Endothelial cell (in vitro differentiated cells): ENCODE results near the gene PLEKHM1. TPM values are rescaled to one million over a fixed set of nuclear protein-coding genes. Genes with fewer than 3 reads are reported as not detected.
A peak's percentile ranks its signal among the peaks of the same experiment; 100 is the strongest.

ENCODE experiments used
- DNase-seq: peaks from one replicate; pipeline ENCODE4 v3.0.0; 2021; ENCODE audit warnings: low spot score
- H3K27ac Mint-ChIP-seq: one replicate; pipeline ENCODE4 v1.8.0; 2021; ENCODE audit warnings: mixed read lengths, inconsistent platforms; ENCODE audit not compliant: unreplicated experiment
- H3K27me3 Mint-ChIP-seq: one replicate; pipeline ENCODE4 v1.8.0; 2021; ENCODE audit warnings: mild to moderate bottlenecking, moderate library complexity, mixed read lengths, inconsistent platforms; ENCODE audit not compliant: unreplicated experiment
- H3K36me3 Mint-ChIP-seq: one replicate; pipeline ENCODE4 v1.8.0; 2021; ENCODE audit warnings: mild to moderate bottlenecking, low read depth, mixed read lengths, inconsistent platforms; ENCODE audit not compliant: unreplicated experiment
- H3K4me1 Mint-ChIP-seq: one replicate; pipeline ENCODE4 v1.8.0; 2021; ENCODE audit warnings: mild to moderate bottlenecking, mixed read lengths, inconsistent platforms; ENCODE audit not compliant: unreplicated experiment
- H3K4me3 Mint-ChIP-seq: one replicate; pipeline ENCODE4 v1.8.0; 2021; ENCODE audit warnings: mild to moderate bottlenecking, mixed read lengths, inconsistent platforms; ENCODE audit not compliant: unreplicated experiment
- H3K9me3 Mint-ChIP-seq: one replicate; pipeline ENCODE4 v1.8.0; 2021; ENCODE audit warnings: mixed read lengths, inconsistent platforms; ENCODE audit not compliant: unreplicated experiment
- CTCF ChIP-seq: fragments of 200-600 bp; sonication (generic); IDR thresholded peaks from one replicate; pipeline ENCODE4 v1.5.0; 2021; ENCODE audit warnings: antibody characterized with exemption; ENCODE audit not compliant: unreplicated experiment
- total RNA-seq: library from RNA; stranded (reverse); fragmentation: NEBNext Ultra II Directional; extraction: Animal tissue kit (Norgen Biotek cat#: 25700); gene quantifications from one replicate; pipeline ENCODE4 v1.2.1, GENCODE V29; 2021; ENCODE audit not compliant: unreplicated experiment

PLEKHM1 gene
- total RNA-seq, 1 donor from 2014 or later: 46.6 TPM

- peak; percentile 80 for DNase-seq
- no peaks in the 10 kb centered on the region for H3K9me3 Mint-ChIP-seq
- peak overlapping the region; percentile 90 for H3K4me3 Mint-ChIP-seq
- TF ChIP-seq CTCF: no peak
- peaks cover 18% of the 10 kb centered on the region for H3K36me3 Mint-ChIP-seq
- peaks cover 30% of the 10 kb centered on the region for H3K27me3 Mint-ChIP-seq
- H3K4me1 Mint-ChIP-seq: peaks cover 48% of the 10 kb centered on the region
- H3K27ac Mint-ChIP-seq: no peak overlapping the region
Observed at GRCh38 chr17:45431531-45432404, 58.8 kb downstream of the PLEKHM1 start.

- H3K4me1 Mint-ChIP-seq: peaks cover 55% of the 10 kb centered on the region
- DNase-seq: no peak
- no peaks in the 10 kb centered on the region for H3K9me3 Mint-ChIP-seq
- H3K36me3 Mint-ChIP-seq: peaks cover 21% of the 10 kb centered on the region
- H3K27ac Mint-ChIP-seq: peak overlapping the region; percentile 57
- peak overlapping the region; percentile 90 for H3K4me3 Mint-ChIP-seq
- no peak for TF ChIP-seq CTCF
- H3K27me3 Mint-ChIP-seq: peaks cover 33% of the 10 kb centered on the region
Observed at GRCh38 chr17:45430738-45431530, 59.6 kb downstream of the PLEKHM1 start.

- peak overlapping the region; percentile 57 for H3K27ac Mint-ChIP-seq
- H3K27me3 Mint-ChIP-seq: peaks cover 32% of the 10 kb centered on the region
- peaks cover 21% of the 10 kb centered on the region for H3K36me3 Mint-ChIP-seq
Observed at GRCh38 chr17:45430006-45430737, 60.3 kb downstream of the PLEKHM1 start.

GRCh38 chr17:45429339-45430005, 61.0 kb downstream of the PLEKHM1 start:
- TF ChIP-seq CTCF: no peak
- peaks cover 31% of the 10 kb centered on the region for H3K27me3 Mint-ChIP-seq
- no peak overlapping the region for H3K27ac Mint-ChIP-seq
- H3K4me3 Mint-ChIP-seq: peak overlapping the region; percentile 89
- H3K9me3 Mint-ChIP-seq: no peaks in the 10 kb centered on the region
- peaks cover 43% of the 10 kb centered on the region for H3K4me1 Mint-ChIP-seq
- no peak for DNase-seq
- H3K36me3 Mint-ChIP-seq: peaks cover 21% of the 10 kb centered on the region

More at GRCh38 chr17:45430006-45430737, 60.3 kb downstream of the PLEKHM1 start:
- Mint-ChIP-seq H3K4me1 (peaks cover 48% of the 10 kb centered on the region), H3K4me3 (peak overlapping the region; percentile 90), H3K9me3 (no peaks in the 10 kb centered on the region)
- no peak for DNase-seq
- TF ChIP-seq CTCF: no peak
